Measurements from ENCODE around the gene THRSP.
"Not testable (repeated sequence)": the region's sequence is repeated elsewhere in the genome, so short reads cannot be mapped to it uniquely, and the experiment has no call there.

THRSP gene

DNA sequence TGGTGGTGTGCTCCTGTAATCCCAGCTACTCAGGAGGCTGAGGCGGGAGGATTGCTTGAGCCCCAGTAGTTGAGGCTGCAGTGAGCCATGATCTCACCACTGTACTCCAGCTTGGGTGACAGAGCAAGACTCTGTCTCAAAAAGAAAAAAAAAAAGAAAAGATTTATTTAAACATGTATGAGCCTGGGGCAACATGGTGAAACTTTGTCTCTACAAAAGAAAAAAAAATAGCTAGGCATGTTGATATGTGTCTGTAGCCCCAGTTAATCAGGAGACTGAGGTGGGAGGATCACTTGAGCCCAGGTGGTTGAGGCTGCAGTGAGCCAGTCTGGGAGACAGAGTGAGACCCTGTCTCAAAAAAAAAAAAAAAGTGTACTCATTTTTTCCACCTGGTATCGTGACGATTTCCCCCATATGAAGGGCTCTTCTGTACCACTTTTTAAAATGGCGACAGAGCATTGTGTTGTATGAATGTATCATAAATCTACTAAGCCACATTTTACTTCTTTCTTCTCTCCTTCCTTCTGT is 24.2 kb upstream of the THRSP start:
- DNase-seq: no peak

DNA sequence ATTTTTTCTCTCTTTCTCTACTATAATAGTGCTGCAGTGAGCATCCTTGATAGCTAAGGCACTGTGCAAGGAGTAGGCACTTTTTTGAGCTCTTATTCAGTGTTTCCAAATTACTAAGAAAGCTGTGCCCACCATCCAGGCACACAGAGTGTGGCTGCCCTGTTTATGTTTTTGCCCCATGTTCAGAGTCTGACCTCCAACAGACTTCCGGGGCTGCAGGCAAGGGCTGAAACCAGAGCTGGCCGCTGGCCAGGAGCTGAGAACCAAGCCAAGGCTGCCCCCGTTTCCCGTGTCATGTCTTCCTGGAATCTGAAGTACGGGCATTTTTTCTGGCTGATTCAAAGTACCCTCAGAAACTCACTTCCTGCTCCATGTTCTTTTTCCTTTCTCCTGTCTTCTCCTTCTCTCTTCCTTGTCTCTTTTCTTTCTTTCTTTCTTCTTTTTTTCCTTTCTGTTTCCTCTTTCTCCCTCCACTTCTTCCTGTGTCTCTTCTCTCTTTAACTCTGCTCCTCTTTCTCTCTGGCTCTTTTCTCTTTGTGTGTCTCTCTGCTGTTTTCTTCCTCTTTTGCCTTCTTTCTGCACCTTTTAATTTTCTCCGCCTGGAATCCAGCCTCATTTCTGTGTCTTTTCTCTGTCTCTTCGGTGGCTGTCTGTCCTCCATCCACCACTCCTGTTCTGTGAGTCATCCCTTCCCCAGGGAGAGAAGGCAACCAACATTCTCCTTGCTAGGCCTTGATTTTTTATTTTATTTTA is 23.6 kb upstream of the THRSP start:
- peak; percentile 78 for DNase-seq

DNA sequence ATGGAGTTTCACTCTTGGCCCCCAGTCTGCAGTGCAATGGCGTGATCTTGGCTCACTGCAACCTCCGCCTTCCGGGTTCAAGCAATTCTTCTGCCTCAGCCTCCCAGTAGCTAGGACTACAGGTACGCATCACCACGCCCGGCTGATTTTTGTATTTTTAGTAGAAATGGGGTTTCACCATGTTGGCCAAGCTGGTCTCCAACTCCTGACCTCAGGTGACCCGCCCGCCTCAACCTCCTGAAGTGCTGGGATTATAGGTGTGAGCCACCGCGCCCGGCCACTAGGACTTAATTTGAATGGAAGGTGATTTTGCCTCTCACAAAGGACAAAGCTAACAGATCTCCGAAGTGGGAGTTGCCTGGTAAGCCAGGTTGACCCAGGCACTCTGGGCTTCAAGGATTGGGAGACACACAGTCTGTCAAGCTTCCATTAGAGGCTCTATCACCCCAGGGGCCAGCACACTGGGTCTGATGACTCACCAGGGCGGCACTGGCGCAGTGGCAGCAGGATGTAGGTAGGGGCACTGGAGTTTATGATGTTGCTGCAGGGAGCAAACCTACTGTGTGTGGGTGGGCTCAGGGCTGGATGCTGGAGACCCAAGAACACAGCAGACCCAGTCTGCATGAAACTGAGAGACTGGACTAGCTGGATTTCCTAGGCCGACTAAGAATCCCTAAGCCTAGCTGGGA is 22.8 kb upstream of the THRSP start:
- no peak for DNase-seq

DNA sequence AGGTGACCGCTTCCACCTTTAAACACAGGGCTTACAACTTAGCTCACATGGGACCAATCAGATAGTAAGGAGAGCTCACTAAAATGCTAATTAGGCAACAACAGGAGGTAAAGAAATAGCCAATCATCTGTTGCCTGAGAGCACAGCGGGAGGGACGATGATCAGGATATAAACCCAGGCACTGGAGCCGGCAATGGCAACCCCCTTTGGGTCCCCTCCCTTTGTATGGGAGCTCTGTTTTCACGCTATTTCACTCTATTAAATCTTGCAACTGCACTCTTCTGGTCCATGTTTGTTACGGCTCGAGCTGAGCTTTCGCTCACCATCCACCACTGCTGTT is 22.3 kb upstream of the THRSP start:
- not testable (repeated sequence) for DNase-seq

DNA sequence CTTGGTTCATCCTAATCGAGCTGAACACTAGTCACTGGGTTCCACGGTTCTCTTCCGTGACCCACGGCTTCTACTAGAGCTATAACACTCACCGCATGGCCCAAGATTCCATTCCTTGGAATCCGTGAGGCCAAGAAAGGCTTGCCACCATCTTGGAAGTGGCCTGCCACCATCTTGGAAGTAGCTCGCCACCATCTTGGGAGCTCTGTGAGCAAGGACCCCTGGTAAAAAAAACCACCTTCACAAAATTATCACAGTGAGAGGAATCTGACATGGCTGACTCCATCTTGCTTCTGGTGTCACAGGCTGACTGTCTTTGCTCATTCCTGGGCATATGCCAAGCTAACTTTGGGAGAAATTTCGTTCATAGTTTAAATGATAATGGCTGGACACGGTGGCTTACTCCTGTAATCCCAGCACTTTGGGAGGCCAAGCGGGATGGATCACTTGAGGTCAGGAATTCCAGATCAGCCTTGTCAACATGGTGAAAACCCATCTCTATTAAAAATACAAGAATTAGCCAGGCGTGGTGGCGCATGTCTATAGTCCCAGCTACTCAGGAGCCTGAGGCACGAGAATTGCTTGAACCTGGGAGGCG is 21.7 kb upstream of the THRSP start:
- DNase-seq: no peak

DNA sequence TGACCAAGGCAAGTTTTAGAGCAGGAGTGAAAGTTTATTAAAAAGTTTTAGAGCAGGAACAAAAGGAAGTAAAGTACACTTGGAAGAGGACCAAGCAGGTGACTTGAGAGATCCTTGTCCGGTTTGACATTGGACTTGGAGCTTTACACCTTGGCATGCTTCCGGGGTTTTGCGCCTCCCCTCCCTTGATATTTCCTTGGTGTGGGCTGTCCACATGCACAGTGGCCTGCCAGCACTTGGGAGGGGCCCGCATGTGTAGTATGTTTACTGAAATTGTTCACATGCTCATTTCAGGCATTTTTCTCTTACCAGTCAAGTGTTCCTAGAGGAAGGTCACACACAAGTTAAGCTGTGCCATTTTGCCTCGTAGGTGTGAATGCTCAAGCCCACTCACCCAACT is 19.0 kb upstream of the THRSP start:
- DNase-seq: no peak

DNA sequence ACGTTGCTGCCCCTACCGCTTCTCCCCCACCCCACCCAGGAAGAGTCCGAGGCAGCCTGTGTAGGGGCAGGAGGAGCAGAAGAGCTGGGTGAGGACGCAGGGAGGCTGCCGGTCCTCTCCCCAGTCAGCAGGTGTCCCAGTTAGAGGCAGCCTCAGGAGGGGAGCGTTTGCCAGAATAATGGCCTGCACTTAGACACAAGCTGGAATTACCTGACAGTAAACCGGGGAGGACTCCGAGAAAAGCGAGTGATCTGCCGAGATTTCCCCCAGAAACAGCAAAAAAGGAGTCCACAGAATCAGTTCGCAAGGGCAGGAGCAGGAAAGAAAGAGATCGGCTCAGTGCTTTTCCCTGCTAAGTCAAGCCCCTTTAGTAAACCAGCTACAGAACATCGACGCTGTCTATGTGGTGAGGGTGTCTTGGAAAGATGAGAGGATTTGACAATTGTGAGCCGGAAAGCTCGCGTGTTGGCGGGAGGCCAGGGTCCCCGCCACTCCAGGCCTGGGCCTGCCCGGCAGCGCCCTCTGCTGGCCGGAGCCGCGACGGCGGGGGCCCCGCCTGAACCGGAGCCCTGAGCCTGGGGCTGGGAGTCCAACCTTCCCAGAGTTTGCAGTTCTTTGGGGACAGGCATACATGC is 17.7 kb upstream of the THRSP start:
- peak; percentile 91 for DNase-seq

DNA sequence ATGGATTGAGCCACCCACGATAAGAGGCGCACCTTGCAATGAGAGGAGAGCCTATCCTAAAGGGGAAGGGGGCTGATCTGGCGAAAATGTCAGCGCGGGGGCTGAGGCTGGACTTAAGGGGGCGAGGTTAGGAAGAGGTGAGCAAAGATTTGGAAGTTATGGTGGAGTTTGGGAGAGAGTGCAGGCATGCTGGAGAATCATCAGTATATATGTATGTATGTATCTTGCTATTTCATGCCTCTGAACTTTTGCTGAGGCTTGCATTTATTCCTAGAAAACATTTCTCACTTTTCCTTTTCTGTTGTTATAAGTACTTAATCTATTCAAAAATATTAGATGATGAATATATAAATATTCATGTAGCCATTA is 17.2 kb upstream of the THRSP start:
- no peak for DNase-seq

DNA sequence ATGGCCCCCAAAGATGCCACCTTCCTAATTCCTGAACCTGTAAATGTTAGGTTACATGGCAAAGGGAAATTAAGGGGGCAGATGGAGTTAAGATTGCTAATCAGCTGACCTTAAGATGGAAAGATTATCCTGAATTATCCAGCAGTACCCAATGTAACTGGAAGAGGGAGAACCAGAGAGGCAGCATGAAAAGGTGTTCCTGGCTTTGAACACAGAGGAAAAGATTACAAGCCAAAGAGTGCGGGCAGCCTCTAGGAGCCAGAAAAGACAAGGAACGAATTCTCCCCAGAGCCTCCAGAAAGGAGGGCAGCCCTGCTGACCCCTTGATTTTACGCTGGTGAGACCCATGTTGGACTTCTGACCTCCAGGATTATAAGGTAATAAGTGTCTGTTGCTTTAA is 15.1 kb upstream of the THRSP start:
- no peak for DNase-seq

DNA sequence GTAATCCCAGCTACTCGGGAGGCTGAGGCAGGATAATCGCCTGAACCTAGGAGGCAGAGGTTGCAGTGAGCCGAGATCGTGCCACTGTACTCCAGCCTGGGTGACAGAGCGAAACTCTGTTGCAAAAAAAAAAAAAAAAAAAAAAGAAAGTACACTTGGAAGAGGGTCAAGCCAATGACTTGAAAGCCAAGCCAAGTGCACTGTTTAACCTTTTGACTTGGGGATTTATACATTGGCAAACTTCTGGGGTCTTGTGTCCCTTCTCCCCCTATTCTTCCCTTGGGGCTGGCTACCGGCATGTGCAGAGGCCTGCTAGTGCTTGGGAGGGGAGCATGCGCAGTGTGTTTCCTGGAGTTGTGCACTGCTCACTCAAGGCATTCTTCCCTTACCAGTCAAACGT is 14.3 kb upstream of the THRSP start:
- DNase-seq: no peak

DNA sequence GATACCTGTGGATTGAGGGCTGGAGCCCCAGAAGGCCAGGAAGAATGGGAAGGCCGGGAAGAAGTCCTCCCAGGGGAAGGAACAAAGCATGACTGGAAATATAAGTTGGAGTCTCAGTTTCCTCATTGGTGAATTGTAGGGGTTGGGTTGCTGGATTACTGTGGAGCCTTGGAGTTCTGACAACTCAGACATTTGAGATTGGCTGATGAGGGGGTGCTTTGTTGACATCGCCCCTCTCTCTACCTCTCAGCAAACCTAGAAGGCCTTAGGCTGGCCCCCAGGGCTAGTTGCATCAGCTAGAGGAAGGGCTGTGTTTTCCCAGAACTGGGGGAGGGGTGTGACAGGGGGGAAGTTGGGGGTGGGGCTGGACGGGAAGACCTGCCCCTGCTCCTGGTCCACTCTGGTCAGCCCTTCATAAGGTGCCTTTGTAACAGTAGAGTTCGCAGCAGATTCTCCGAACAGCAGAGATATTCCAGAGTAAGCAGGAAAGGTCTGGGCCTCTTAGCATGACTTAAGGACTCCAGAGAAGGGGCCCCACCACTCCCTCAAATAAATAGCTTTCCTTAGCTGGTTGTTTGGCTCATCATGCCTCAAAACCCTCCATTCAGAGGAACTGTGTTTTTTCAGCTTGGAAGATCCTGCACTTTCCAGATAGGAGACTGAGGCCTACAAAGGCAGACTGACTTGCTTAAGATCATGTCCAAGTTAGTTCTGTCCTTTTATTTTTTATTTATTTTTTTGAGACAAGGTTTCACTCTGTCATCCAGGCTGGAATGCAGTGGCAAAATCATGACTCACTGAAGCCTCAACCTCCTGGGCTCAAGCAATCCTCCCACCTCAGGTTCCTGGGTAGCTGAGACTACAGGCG is 12.5 kb upstream of the THRSP start:
- no peak for DNase-seq

DNA sequence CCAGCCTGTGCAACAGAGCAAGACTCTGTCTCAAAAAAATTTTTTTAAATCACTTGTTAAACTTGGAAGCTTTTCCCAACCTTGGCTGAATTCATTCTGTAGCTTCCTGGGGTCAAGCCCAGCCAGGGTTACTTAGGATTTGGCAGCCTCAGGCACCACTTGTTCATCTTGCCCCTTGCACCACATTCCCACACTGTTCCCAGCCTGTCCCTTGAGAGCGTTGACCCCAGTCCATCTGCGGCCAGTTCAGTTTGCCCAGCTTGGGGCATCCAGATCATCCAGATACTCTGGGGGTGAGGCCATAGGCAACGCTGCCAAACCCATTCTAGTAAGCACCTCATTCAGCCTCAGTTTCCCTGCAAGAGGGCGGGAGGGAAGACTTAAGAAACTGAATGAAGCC is 8.7 kb upstream of the THRSP start:
- DNase-seq: no peak

DNA sequence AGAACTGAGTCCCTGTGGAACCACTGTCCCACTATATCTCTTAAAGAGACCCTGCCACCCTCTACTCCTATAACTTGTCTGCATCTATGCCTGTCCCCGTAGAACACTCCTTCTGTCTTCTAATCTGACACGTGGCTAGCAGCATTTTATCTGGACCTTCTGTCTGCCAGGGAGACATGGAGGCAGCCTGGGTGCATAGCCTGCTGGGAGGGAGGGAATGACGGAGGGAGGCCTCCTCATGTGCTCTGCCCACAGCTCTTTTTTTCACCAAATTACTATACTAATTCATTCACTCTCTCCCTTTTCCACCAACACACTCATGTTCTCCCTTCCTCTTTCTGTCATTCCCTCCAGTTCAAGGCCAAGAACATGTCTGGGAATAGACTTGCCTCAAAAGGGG is 7.6 kb upstream of the THRSP start:
- DNase-seq: no peak

DNA sequence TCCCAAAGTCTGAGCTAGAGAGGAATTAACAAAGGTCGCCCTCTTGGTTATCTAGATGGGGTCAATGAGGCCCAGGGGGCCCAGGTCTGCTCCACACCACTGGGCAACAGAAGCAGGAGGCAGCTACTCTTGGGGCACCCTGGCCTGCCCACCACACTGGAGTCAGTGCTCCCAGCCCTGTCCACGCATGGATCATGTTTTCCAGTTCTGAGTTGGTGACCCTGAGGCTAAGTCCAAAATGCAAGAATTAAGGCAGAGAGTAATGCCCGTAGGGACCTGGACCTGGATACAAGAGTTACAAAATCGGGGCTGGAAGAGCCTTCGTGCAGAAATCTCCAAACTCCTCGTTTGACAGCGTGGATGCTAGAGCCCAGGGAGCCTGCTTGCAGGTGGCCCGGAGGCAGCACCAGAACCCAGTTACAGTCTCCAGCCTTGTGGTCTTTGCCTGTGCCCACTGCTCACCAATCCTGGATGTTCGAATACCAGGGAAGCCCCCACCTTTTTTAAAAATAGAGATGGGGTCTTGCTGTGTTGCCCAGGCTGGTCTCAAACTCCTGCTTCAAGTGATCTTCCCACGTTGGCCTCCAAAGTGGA is 6.1 kb upstream of the THRSP start:
- DNase-seq: no peak

DNA sequence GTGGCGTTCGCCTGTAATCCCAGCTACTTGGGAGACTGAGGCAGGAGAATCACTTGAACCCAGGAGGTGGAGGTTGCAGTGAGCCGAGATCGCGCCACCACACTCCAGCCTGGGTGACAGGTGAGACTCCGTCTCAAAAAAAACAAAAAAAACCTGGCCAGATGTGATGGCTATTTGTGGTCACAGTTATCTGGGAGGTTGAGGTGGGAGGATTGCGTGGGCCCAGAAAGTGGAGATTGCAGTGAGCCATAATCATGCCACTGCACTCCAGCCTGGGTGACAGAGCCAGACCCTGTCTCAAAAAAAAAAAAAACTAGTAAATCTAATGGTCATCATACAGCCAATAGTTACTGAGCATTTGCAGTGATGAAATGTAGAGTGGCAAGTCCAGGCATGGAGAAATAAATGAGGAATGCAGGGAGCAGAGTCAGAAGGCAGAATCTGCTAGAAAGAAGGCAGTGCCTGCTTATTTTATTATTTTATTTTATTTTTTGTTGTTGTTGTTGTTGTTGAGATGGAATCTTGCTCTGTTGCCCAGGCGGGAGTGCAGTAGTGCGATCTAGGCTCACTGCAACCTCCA is 3.8 kb upstream of the THRSP start:
- not testable (repeated sequence) for DNase-seq

DNA sequence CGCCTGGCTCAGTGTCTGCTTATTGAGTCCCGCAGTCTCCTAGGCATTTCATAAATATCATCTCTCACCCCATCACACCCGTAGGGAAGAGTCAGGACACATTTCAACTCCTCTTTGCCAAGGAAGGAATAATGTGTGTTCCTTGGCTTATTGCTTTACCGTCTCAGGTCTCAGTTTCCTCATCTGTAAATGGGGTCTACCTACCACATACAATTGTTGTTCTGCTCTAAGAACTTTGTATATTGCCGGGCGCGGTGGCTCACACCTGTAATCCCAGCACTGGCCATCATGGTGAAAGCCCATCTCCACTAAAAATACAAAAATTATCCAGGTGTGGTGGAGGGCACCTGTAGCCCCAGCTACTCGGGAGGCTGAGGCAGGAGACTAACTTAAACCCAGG is 3.1 kb upstream of the THRSP start:
- no peak for DNase-seq

DNA sequence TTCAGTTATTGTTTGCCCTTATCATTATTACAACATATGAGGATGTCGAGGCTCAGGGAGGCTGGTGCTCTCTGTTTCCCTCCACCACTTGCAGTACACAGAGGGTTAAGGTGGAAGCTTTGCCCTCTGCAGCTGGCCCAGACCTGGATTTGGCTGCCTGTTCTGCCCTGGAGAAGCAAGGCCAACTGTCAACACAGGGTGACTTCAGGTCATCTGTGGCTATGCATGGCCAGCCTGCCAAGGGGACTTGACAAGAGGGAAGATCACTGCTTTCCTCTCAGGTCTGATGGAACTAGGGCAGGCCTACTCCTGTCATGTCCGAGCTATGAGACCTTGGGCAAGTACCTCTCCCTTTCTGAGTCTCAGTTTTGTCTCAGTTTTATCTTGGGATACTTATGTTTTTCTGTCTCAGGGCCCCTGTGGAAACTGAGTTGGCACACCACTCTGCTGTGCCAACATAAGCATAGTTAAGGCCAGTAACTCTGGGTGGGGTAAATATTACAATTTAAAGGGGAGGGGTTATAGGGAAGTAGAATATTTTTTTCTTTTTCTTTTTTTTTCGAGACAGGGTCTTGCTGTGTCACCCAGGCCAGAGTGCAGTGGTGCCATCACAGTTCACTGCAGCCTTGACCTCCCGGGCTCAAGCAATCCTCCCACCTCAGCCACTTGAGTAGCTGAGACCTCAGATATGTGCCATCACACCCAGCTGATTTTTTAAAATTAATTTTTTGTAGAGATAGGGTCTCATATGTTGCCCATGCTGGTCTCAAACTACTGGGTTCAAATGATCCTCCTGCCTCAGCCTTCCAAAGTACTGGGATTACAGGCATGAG is 2.4 kb upstream of the THRSP start:
- DNase-seq: no peak

DNA sequence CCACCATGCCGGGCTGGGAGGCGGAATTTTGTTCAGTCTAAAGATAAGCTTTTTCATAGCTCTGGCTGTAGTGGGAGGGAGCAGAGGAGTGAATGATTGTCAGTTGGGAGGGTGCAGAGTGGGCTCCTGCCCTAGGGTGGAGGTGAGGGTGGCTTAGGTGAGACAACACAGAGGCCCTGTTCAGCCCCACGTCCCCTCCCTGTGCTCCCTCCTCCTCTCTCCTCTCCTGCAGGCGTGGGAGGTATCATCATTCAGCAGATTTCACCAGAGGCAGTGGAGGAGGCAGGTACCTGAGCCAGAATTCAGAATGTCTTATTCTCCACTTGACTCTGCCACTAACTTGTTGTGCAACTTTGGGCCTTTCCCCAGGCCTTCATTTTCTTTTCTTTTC is 1.7 kb upstream of the THRSP start:
- DNase-seq: no peak

DNA sequence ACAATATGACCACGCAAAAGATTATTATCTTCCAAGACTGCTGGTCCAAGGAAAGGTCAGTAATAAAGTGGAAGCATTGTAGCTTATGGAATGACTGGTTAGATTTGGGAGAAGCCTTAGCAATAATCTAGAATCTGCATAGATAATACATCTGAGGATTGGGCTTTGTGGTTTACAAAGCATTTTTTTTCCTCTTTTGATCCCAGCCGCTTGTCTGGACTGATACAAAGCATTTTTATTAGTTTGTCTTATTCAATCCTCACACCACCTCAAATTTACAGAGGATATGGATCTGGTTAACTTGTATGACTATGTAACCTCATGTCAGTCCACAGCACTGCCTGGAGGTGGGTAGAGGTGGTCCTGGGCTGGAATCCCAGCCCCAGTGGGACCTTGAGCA is 990 bp upstream of the THRSP start:
- DNase-seq: no peak

DNA sequence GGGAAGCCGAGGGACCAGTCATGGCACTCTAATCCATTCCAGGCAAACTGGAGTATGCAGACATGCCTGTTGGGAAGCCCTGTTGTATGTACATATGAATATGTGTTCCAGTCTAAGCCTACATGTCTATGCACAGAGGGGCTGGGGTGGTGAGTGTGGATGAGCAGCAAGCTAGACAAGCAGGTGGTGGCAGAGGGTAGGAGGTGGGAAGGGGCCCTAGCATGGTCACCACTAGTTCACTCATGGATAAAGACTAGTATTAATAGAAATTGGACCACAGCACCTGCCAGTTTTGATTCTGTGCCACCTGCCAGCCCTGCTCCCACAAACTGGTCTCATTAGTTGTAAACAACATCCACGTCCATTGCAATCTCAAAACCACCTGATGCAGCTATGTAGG is 1.5 kb downstream of the THRSP start:
- no peak for DNase-seq

DNA sequence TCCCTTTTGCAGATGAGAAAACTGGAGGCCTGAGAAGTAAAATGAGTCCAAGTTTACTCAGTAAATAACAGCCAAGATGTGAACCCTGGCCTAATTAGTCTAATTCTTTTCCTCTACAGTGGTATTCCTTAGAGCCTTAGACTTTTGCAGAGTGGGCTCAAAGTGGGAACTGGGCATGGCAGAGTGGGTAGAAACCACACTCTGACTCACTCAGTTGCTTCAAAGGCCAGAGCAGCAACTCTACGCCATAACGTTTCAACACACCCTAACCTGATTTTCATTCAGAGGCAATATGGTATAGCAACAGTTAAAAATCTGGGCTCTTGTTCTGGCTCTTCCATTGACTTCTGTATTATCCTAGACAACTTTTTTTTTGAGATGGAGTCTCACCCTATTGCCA is 2.8 kb downstream of the THRSP start:
- no peak for DNase-seq

Measured in femur (tissue), 1 donor.